Caco-2 (cell line): ENCODE measurements around the gene BEX2. TPM values are rescaled to one million over a fixed set of nuclear protein-coding genes. Genes with fewer than 3 reads are reported as not detected.

ENCODE experiments used
- BruUV-seq: library from RNA; stranded (reverse); fragments of 400-500 nt; replicated peaks from 2 replicates; lab custom pipeline; 2021; lab: Mats Ljungman, UMichigan
- CTCF ChIA-PET: fragments of 300-600 bp; sonication (Branson Sonifier 250); formaldehyde crosslinking; loops from one replicate; lab custom pipeline; 2022; ENCODE audit warnings: antibody characterized with exemption; lab: Charles Lee
- POLR2A ChIA-PET: fragments of 300-600 bp; sonication (Branson Sonifier 250); formaldehyde crosslinking; loops from one replicate; lab custom pipeline; 2022; ENCODE audit warnings: antibody characterized with exemption; lab: Charles Lee
- DNase-seq, 2 experiments: peaks; one replicate each; pipeline versions ENCODE4 v3.0.0 to v3.0.0-alpha.2; 2020 to 2022
- H3K27me3 ChIP-seq: replicated peaks from 2 replicates; pipeline ENCODE4 v1.6.0; 2011; ENCODE audit warnings: low read length; ENCODE audit not compliant: control insufficient read depth, insufficient read depth
- H3K36me3 ChIP-seq: 2 replicates; pipeline ENCODE4 v1.5.1; 2011; ENCODE audit warnings: low read length; ENCODE audit not compliant: control insufficient read depth, insufficient read depth
- H3K4me1 ChIP-seq: fragments of 250-450 bp; sonication (Bioruptor Pico); 2 replicates; pipeline ENCODE4 v1.5.1; 2020; ENCODE audit warnings: mild to moderate bottlenecking
- H3K4me3 ChIP-seq: 2 replicates; pipeline ENCODE4 v1.5.1; 2011; ENCODE audit warnings: low read depth, mild to moderate bottlenecking, control low read depth, low read length
- H3K9me3 ChIP-seq: fragments of 250-450 bp; sonication (Bioruptor Pico); 2 replicates; pipeline ENCODE4 v1.5.1; 2020; ENCODE audit warnings: mild to moderate bottlenecking, moderate library complexity
- H3K27ac Mint-ChIP-seq: one replicate; pipeline ENCODE4 v1.8.0; 2022; ENCODE audit warnings: mixed read lengths; ENCODE audit not compliant: unreplicated experiment
- H3K27me3 Mint-ChIP-seq: one replicate; pipeline ENCODE4 v1.8.0; 2022; ENCODE audit warnings: mixed read lengths; ENCODE audit not compliant: insufficient read depth, unreplicated experiment
- H3K36me3 Mint-ChIP-seq: one replicate; pipeline ENCODE4 v1.8.0; 2022; ENCODE audit warnings: mild to moderate bottlenecking, mixed read lengths; ENCODE audit not compliant: insufficient read depth, unreplicated experiment
- H3K4me1 Mint-ChIP-seq: one replicate; pipeline ENCODE4 v1.8.0; 2022; ENCODE audit warnings: low read depth, mixed read lengths; ENCODE audit not compliant: unreplicated experiment
- H3K4me3 Mint-ChIP-seq: one replicate; pipeline ENCODE4 v1.8.0; 2022; ENCODE audit warnings: mild to moderate bottlenecking, moderate library complexity, mixed read lengths; ENCODE audit not compliant: unreplicated experiment
- H3K9me3 Mint-ChIP-seq: one replicate; pipeline ENCODE4 v1.8.0; 2022; ENCODE audit warnings: mixed read lengths; ENCODE audit not compliant: unreplicated experiment
- intact Hi-C: fragments of 100-400 bp; cut with micrococcal nuclease; formaldehyde crosslinking; loops from one replicate; pipeline ENCODE4 v1.10.0; 2022; ENCODE audit not compliant: unreplicated experiment
- total RNA-seq: library from RNA; stranded (reverse); gene quantifications from 2 replicates; pipeline ENCODE4 v1.2.3, GENCODE V29; 2022
- TF ChIP-seq, protein P1 (sequence below), 2 experiments: fragments of 200-600 bp in 1 of 2; IDR thresholded peaks; 1 replicate in 1 of 2; 2 replicates in 1 of 2; pipeline versions ENCODE4 v1.5.1 to v1.8.0; 2011 to 2022; ENCODE audit warnings: antibody characterized with exemption in 1 of 2, control low read depth in 1 of 2, inconsistent platforms in 1 of 2, low read depth in 1 of 2, low read length in 1 of 2, mild to moderate bottlenecking in 1 of 2, moderate library complexity in 1 of 2; ENCODE audit not compliant: insufficient read depth in 1 of 2, severe bottlenecking in 1 of 2, unreplicated experiment in 1 of 2

The BEX2 gene
- total RNA-seq, 1 experiment from 2014 or later = 24.5 TPM

DNA sequence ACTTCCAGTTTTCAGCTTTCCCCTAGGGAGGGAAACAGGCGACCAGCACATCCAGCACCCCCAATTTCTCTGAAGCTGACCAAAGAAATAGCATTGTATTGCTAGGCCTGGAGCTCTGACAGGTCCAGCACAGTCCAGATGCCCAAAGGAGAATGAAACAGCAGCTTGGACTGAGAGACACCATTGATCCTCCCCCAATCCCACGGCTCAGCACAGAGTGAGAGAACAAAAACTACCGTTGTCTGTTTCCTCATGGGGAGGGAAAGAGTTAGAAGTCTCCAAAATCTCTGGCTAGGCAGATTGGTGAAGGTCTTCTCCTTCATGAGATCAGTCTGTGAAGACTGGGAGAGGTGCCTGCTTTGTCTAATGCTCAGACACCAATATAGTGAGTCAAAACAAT is 27.9 kb upstream of the BEX2 start:
- H3K4me1 ChIP-seq = no peaks in the 10 kb centered on the region
- no peaks in the 10 kb centered on the region for H3K9me3 Mint-ChIP-seq
- no peaks in the 10 kb centered on the region for H3K36me3 ChIP-seq
- DNase-seq = no peak
- intact Hi-C loops = no loop called here
- ChIA-PET POLR2A (no interaction called here), CTCF (no interaction called here)
- TF ChIP-seq, protein P1, sequence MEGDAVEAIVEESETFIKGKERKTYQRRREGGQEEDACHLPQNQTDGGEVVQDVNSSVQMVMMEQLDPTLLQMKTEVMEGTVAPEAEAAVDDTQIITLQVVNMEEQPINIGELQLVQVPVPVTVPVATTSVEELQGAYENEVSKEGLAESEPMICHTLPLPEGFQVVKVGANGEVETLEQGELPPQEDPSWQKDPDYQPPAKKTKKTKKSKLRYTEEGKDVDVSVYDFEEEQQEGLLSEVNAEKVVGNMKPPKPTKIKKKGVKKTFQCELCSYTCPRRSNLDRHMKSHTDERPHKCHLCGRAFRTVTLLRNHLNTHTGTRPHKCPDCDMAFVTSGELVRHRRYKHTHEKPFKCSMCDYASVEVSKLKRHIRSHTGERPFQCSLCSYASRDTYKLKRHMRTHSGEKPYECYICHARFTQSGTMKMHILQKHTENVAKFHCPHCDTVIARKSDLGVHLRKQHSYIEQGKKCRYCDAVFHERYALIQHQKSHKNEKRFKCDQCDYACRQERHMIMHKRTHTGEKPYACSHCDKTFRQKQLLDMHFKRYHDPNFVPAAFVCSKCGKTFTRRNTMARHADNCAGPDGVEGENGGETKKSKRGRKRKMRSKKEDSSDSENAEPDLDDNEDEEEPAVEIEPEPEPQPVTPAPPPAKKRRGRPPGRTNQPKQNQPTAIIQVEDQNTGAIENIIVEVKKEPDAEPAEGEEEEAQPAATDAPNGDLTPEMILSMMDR (IDR thresholded peaks at IDR 0.05; ENCODE audit: insufficient read depth in 1 of 2, low read depth in 1 of 2, low read length in 1 of 2, severe bottlenecking in 1 of 2, unreplicated experiment in 1 of 2) = no peak
- H3K4me3 Mint-ChIP-seq = no peak overlapping the region
- H3K27ac Mint-ChIP-seq = no peak overlapping the region
- no peak overlapping the region for H3K4me3 ChIP-seq
- no peaks in the 10 kb centered on the region for H3K27me3 Mint-ChIP-seq
- H3K27me3 ChIP-seq = no peaks in the 10 kb centered on the region
- peaks cover 6% of the 10 kb centered on the region for H3K4me1 Mint-ChIP-seq
- BruUV-seq = no TSS peak
- no peaks in the 10 kb centered on the region for H3K9me3 ChIP-seq
- no peaks in the 10 kb centered on the region for H3K36me3 Mint-ChIP-seq

DNA sequence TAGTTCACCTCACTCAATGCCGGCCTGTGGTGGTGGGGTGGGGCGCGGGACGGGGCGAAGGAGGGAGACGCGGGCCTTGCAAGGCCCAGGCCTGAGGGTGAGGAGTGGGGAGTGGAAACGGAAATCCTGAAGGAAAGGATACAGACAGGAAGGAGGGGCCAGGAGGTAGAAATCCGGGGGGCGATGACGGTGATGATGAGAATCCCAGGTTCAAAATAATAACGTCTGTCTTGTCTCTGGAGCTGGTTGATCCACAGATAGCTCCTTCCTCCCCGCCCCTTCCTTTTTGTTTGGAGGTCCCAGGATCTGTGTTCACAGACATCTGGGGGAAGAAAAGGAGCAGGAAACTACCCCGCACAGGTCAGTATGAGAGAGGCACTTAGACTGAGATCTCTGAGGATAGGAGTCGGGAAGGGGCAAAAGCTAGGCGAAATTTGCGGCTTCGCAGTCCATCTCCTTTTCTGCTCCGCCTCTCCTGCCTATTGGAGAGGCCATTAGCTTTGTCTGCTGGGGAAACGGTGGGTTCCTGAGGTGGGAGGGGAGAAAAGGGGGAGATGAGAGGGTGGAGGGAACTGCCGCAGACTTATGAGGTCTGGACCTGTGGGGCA is 20.0 kb upstream of the BEX2 start:
- intact Hi-C loops = no loop called here
- H3K9me3 Mint-ChIP-seq = no peaks in the 10 kb centered on the region
- no TSS peak for BruUV-seq
- H3K4me3 ChIP-seq = no peak overlapping the region
- no peaks in the 10 kb centered on the region for H3K36me3 ChIP-seq
- H3K36me3 Mint-ChIP-seq = no peaks in the 10 kb centered on the region
- H3K9me3 ChIP-seq = no peaks in the 10 kb centered on the region
- H3K4me1 ChIP-seq = no peaks in the 10 kb centered on the region
- ChIA-PET CTCF (interaction anchor here (1.0 kb wide), 1 partner anchor 133 kb away, joined by 4 read pairs; no protein-coding TSS in a partner anchor), POLR2A (no interaction called here)
- no peaks in the 10 kb centered on the region for H3K27me3 Mint-ChIP-seq
- H3K27ac Mint-ChIP-seq = no peak overlapping the region
- H3K4me1 Mint-ChIP-seq = no peaks in the 10 kb centered on the region
- H3K27me3 ChIP-seq = no peaks in the 10 kb centered on the region
- H3K4me3 Mint-ChIP-seq = no peak overlapping the region
- TF ChIP-seq, protein P1 (IDR thresholded peaks at IDR 0.05; ENCODE audit: insufficient read depth in 1 of 2, low read depth in 1 of 2, low read length in 1 of 2, severe bottlenecking in 1 of 2, unreplicated experiment in 1 of 2) = no peak
- no peak for DNase-seq

DNA sequence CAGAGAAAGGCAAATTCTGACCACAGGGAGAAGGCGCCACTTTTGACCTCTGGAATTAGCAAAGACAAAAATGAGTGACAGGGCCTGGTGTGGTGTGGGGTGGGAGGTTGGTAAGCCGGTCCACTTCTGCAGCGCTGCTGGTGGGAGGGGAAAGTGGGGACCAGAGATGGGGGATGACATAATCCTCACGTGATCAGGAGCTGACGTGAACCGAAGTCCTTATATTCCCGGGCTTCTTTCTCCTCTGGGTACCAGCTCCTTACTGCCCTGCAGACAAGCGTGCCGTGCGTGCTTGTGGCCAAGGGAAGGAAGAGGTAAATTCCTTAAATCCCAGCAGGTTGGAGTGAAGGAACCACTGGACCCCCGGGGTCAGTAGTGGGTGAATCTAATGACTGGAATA is 19.2 kb upstream of the BEX2 start, which contains the start of gene TCEAL7:
TCEAL7 (plus strand) TSS at position 249 of the 400 bp plus-strand sequence. CDS start 1,165 bp downstream, outside the sequence.
- Mint-ChIP-seq H3K27ac (no peak within 1 kb of the TSS), H3K27me3 (no peaks in the 10 kb centered on the region), H3K4me3 (no peak within 1 kb of the TSS), H3K36me3 (no peaks in the 10 kb centered on the region), H3K9me3 (no peaks in the 10 kb centered on the region), H3K4me1 (no peaks in the 10 kb centered on the region)
- Histone ChIP-seq H3K27me3 (no peaks in the 10 kb centered on the region), H3K9me3 (no peaks in the 10 kb centered on the region), H3K36me3 (no peaks in the 10 kb centered on the region), H3K4me1 (no peaks in the 10 kb centered on the region), H3K4me3 (no peak within 1 kb of the TSS)
- no TSS peak for BruUV-seq
- CTCF ChIA-PET = interaction anchor here (1.0 kb wide), 1 partner anchor 134 kb away, joined by 4 read pairs; no protein-coding TSS in a partner anchor
- POLR2A ChIA-PET = no interaction called here
- DNase-seq = no peak
- intact Hi-C loops = no loop called here
- TF ChIP-seq, protein P1 (IDR thresholded peaks at IDR 0.05; ENCODE audit: insufficient read depth in 1 of 2, low read depth in 1 of 2, low read length in 1 of 2, severe bottlenecking in 1 of 2, unreplicated experiment in 1 of 2) = no peak
